ENCODE results near the gene STX17.
A peak's percentile ranks its signal among the peaks of the same experiment; 100 is the strongest.

Gene STX17

GRCh38 chr9:100011062-100011681 lies 104.7 kb downstream of the STX17 start:
- H4K20me1 ChIP-seq (ENCODE audit: insufficient read depth, low read length, poor library complexity, severe bottlenecking), result no peaks in the 10 kb centered on the region
- no peak overlapping the region for H3K9ac ChIP-seq (ENCODE audit: low read depth, low read length, poor library complexity, severe bottlenecking)
- peaks cover 5% of the 10 kb centered on the region; the same call in 1 of the 2 replicates for H3K9me3 ChIP-seq (ENCODE audit: insufficient read depth, low read depth, low read length)
- H3K4me2 ChIP-seq (ENCODE audit: low read depth, low read length, poor library complexity, severe bottlenecking), result no peak overlapping the region
- H3K36me3 ChIP-seq (ENCODE audit: insufficient read depth, low read length), result peaks cover 39% of the 10 kb centered on the region
- H3K4me1 ChIP-seq (ENCODE audit: insufficient read depth, low read length, poor library complexity, severe bottlenecking), result no peaks in the 10 kb centered on the region
- no peak overlapping the region for H2AFZ ChIP-seq (ENCODE audit: low read length)
- H3K27me3 ChIP-seq (ENCODE audit: insufficient read depth, low read length, poor library complexity, severe bottlenecking), result no peaks in the 10 kb centered on the region
- H3F3A ChIP-seq (ENCODE audit: low read depth), result no peaks in the 10 kb centered on the region
- H3K9me2 ChIP-seq (replicated peaks; ENCODE audit: low read depth, low read length), result no peaks in the 10 kb centered on the region
- H3K4me3 ChIP-seq (ENCODE audit: low read length, poor library complexity, severe bottlenecking), result no peak overlapping the region
- TF ChIP-seq EZH2phosphoT487 (IDR thresholded peaks at IDR 0.05; ENCODE audit: borderline replicate concordance) (no peak), CTCF (conservative IDR thresholded peaks at IDR 0.05; ENCODE audit: low read length) (peak; percentile 81)
- H3K79me2 ChIP-seq (ENCODE audit: insufficient read depth, low read length), result no peaks in the 10 kb centered on the region

- Histone ChIP-seq H3K27me3 (ENCODE audit: insufficient read depth, low read length, poor library complexity, severe bottlenecking) (no peaks in the 10 kb centered on the region), H3K4me2 (ENCODE audit: low read depth, low read length, poor library complexity, severe bottlenecking) (no peak overlapping the region), H3K36me3 (ENCODE audit: insufficient read depth, low read length) (peaks cover 47% of the 10 kb centered on the region), H3F3A (ENCODE audit: low read depth) (no peaks in the 10 kb centered on the region), H4K20me1 (ENCODE audit: insufficient read depth, low read length, poor library complexity, severe bottlenecking) (no peaks in the 10 kb centered on the region), H3K4me1 (ENCODE audit: insufficient read depth, low read length, poor library complexity, severe bottlenecking) (no peaks in the 10 kb centered on the region), H3K9me3 (ENCODE audit: insufficient read depth, low read depth, low read length) (peaks cover 5% of the 10 kb centered on the region; the same call in 1 of the 2 replicates), H2AFZ (ENCODE audit: low read length) (no peak overlapping the region), H3K9ac (ENCODE audit: low read depth, low read length, poor library complexity, severe bottlenecking) (no peak overlapping the region), H3K9me2 (replicated peaks; ENCODE audit: low read depth, low read length) (no peaks in the 10 kb centered on the region), H3K4me3 (ENCODE audit: low read length, poor library complexity, severe bottlenecking) (no peak overlapping the region), H3K79me2 (ENCODE audit: insufficient read depth, low read length) (no peaks in the 10 kb centered on the region)
- TF ChIP-seq CTCF (conservative IDR thresholded peaks at IDR 0.05; ENCODE audit: low read length) (no peak), EZH2phosphoT487 (IDR thresholded peaks at IDR 0.05; ENCODE audit: borderline replicate concordance) (no peak)
Measured at GRCh38 chr9:100012279-100012678, 105.8 kb downstream of the STX17 start.

DNA sequence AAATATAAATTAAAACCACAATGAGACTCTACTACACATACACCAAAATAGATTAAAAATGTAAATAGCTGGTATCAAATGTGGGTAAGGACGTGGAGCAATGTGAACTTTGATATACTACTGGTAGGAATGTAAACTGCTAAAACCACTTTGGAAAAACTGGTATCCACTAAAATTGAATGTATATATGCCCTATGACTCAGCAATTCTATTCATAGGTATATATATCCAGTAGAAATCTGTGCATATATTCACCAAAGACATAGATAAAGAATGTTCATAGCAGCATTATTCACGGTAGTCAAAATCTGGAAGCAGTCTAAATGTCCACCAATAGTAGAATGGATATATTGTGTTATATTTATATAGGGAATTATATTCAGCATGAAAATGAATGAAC lies 107.1 kb downstream of the STX17 start:
- no peaks in the 10 kb centered on the region for H3F3A ChIP-seq (ENCODE audit: low read depth)
- H3K36me3 ChIP-seq (ENCODE audit: insufficient read depth, low read length), result peaks cover 58% of the 10 kb centered on the region
- no peaks in the 10 kb centered on the region for H3K27me3 ChIP-seq (ENCODE audit: insufficient read depth, low read length, poor library complexity, severe bottlenecking)
- no peak overlapping the region for H3K4me2 ChIP-seq (ENCODE audit: low read depth, low read length, poor library complexity, severe bottlenecking)
- H2AFZ ChIP-seq (ENCODE audit: low read length), result no peak overlapping the region
- TF ChIP-seq CTCF (conservative IDR thresholded peaks at IDR 0.05; ENCODE audit: low read length) (no peak), EZH2phosphoT487 (IDR thresholded peaks at IDR 0.05; ENCODE audit: borderline replicate concordance) (no peak)
- no peak overlapping the region for H3K4me3 ChIP-seq (ENCODE audit: low read length, poor library complexity, severe bottlenecking)
- peaks cover 5% of the 10 kb centered on the region; the same call in 1 of the 2 replicates for H3K9me3 ChIP-seq (ENCODE audit: insufficient read depth, low read depth, low read length)
- no peaks in the 10 kb centered on the region for H3K4me1 ChIP-seq (ENCODE audit: insufficient read depth, low read length, poor library complexity, severe bottlenecking)
- H3K9ac ChIP-seq (ENCODE audit: low read depth, low read length, poor library complexity, severe bottlenecking), result no peak overlapping the region
- no peaks in the 10 kb centered on the region for H3K9me2 ChIP-seq (replicated peaks; ENCODE audit: low read depth, low read length)
- H4K20me1 ChIP-seq (ENCODE audit: insufficient read depth, low read length, poor library complexity, severe bottlenecking), result no peaks in the 10 kb centered on the region
- H3K79me2 ChIP-seq (ENCODE audit: insufficient read depth, low read length), result no peaks in the 10 kb centered on the region

Measured in Loucy (cell line).